HCT116 (cell line): Measurements from ENCODE around the gene STRA8. TPM values are rescaled to one million over a fixed set of nuclear protein-coding genes. Genes with fewer than 3 reads are reported as not detected.

Source experiments
- ATAC-seq: fragments of 200-7000 bp; cut with Tn5 transposase; 2 replicates; pipeline ENCODE4 v1.9.1; 2020; ENCODE audit warnings: mild to moderate bottlenecking, moderate library complexity
- BruUV-seq: library from RNA; stranded (reverse); fragments of 400-500 nt; replicated peaks from 2 replicates; lab custom pipeline; 2021; lab: Mats Ljungman, UMichigan
- CTCF ChIA-PET: fragments of 300-600 bp; sonication (Branson Sonifier 250); formaldehyde crosslinking; loops from one replicate; lab custom pipeline; 2021; ENCODE audit warnings: antibody characterized with exemption; lab: Charles Lee
- POLR2A ChIA-PET: fragments of 300-600, 350-600 bp; sonication (Branson Sonifier 250); formaldehyde crosslinking; loops from one replicate; lab custom pipeline; 2021; ENCODE audit warnings: antibody characterized with exemption; lab: Charles Lee
- RAD21 ChIA-PET, 2 experiments: fragments of 300-600 bp; sonication (Branson Sonifier 250); formaldehyde crosslinking; loops; one replicate each; lab custom pipeline; 2023; ENCODE audit warnings: low total read pairs in 2 of 2; ENCODE audit not compliant: uncharacterized antibody in 2 of 2, unreplicated experiment in 2 of 2, low non-redundant PET in 1 of 2; lab: Charles Lee
- DNase-seq: peaks from one replicate; pipeline ENCODE4 v3.0.0-alpha.2; 2010; ENCODE audit warnings: low read depth, low spot score
- H2AFZ ChIP-seq: fragments of 200-600 bp; shearing (Covaris generic), sonication (generic); 2 replicates; pipeline ENCODE4 v1.6.1; 2017; ENCODE audit warnings: low read depth, mixed run types, mixed read lengths, antibody characterized with exemption, low read length; ENCODE audit not compliant: poor library complexity, severe bottlenecking
- H3K27ac ChIP-seq: 2 replicates; pipeline ENCODE4 v1.5.1; 2012; ENCODE audit warnings: low read depth, low read length
- H3K27me3 ChIP-seq: fragments of 200-600 bp; sonication (generic); 2 replicates; pipeline ENCODE4 v1.6.1; 2016; ENCODE audit warnings: mixed run types, low read length, mixed read lengths; ENCODE audit not compliant: insufficient read depth
- H3K36me3 ChIP-seq, 2 experiments: fragments of 200-500 bp in 1 of 2; fragments of 200-600 bp in 1 of 2; sonication (Bioruptor generic) in 1 of 2; sonication (generic) in 1 of 2; 2 replicates each; pipeline versions ENCODE4 v1.5.1 to v1.6.1; 2014 to 2016; ENCODE audit warnings: low read length in 2 of 2, inconsistent platforms in 1 of 2, mixed read lengths in 1 of 2, mixed run types in 1 of 2; ENCODE audit not compliant: insufficient read depth in 2 of 2, control insufficient read depth in 1 of 2
- H3K4me1 ChIP-seq, 2 experiments: fragments of 200-600 bp in 1 of 2; sonication (generic) in 1 of 2; 2 replicates each; pipeline versions ENCODE4 v1.5.1 to v1.6.1; 2012 to 2017; ENCODE audit warnings: low read length in 2 of 2, inconsistent platforms in 1 of 2, mild to moderate bottlenecking in 1 of 2, mixed read lengths in 1 of 2, mixed run types in 1 of 2, moderate library complexity in 1 of 2; ENCODE audit not compliant: insufficient read depth in 2 of 2, control insufficient read depth in 1 of 2
- H3K4me2 ChIP-seq: fragments of 200-600 bp; sonication (generic); 2 replicates; pipeline ENCODE4 v1.6.1; 2017; ENCODE audit warnings: mixed run types, low read length, mixed read lengths
- H3K4me3 ChIP-seq, 2 experiments: fragments of 200-600 bp in 1 of 2; sonication (generic) in 1 of 2; replicated peaks in 1 of 2; 2 replicates each; pipeline ENCODE4 v1.5.1; 2011 to 2016; ENCODE audit warnings: low read length in 2 of 2, control low read depth in 1 of 2, low read depth in 1 of 2, mild to moderate bottlenecking in 1 of 2, mixed read lengths in 1 of 2, mixed run types in 1 of 2
- H3K79me2 ChIP-seq: fragments of 200-600 bp; sonication (generic); 2 replicates; pipeline ENCODE4 v1.6.1; 2017; ENCODE audit warnings: mild to moderate bottlenecking, mixed run types, low read length, moderate library complexity, mixed read lengths; ENCODE audit not compliant: insufficient read depth
- H3K9ac ChIP-seq: fragments of 200-600 bp; sonication (generic); 2 replicates; pipeline ENCODE4 v1.6.1; 2016; ENCODE audit warnings: low read length, mixed read lengths
- H3K9me2 ChIP-seq: fragments of 200-600 bp; sonication (generic), shearing (Covaris generic); 2 replicates; pipeline ENCODE4 v1.6.1; 2017; ENCODE audit warnings: mixed run types, mild to moderate bottlenecking, moderate library complexity; ENCODE audit not compliant: insufficient read depth
- H3K9me3 ChIP-seq, 2 experiments: fragments of 200-500 bp in 1 of 2; fragments of 200-600 bp in 1 of 2; sonication (Bioruptor generic) in 1 of 2; sonication (generic) in 1 of 2; 2 replicates each; pipeline ENCODE4 v1.6.1; 2014 to 2017; ENCODE audit warnings: low read length in 2 of 2, mixed read lengths in 2 of 2, inconsistent platforms in 1 of 2, low read depth in 1 of 2, mild to moderate bottlenecking in 1 of 2, mixed run types in 1 of 2, moderate library complexity in 1 of 2; ENCODE audit not compliant: control insufficient read depth in 1 of 2, insufficient read depth in 1 of 2
- H4K20me1 ChIP-seq: fragments of 200-600 bp; sonication (generic), shearing (Covaris generic); 2 replicates; pipeline ENCODE4 v1.6.1; 2017; ENCODE audit warnings: mixed run types, mild to moderate bottlenecking, moderate library complexity; ENCODE audit not compliant: insufficient read depth
- CBX3 ChIP-seq: IDR thresholded peaks from 2 replicates; pipeline ENCODE4 v1.6.1; 2012; ENCODE audit warnings: low read depth
- CEBPB ChIP-seq: IDR thresholded peaks from 2 replicates; pipeline ENCODE4 v1.6.1; 2012; ENCODE audit warnings: low read depth
- EGR1 ChIP-seq: IDR thresholded peaks from 2 replicates; pipeline ENCODE4 v1.6.1; 2012; ENCODE audit warnings: low read depth
- ELF1 ChIP-seq: IDR thresholded peaks from 2 replicates; pipeline ENCODE4 v1.6.1; 2012; ENCODE audit warnings: low read depth, borderline replicate concordance
- EZH2phosphoT487 ChIP-seq: fragments of 200-600 bp; IDR thresholded peaks from 2 replicates; pipeline ENCODE4 v1.6.1; 2018; ENCODE audit warnings: antibody characterized with exemption, borderline replicate concordance
- FOSL1 ChIP-seq: IDR thresholded peaks from 2 replicates; pipeline ENCODE4 v1.6.1; 2012; ENCODE audit warnings: low read depth
- JUND ChIP-seq: IDR thresholded peaks from 2 replicates; pipeline ENCODE4 v1.6.1; 2012
- POLR2A ChIP-seq: IDR thresholded peaks from 2 replicates; pipeline ENCODE4 v1.7.0; 2011; ENCODE audit warnings: borderline replicate concordance; ENCODE audit not compliant: insufficient read depth, insufficient read length; ENCODE audit errors: extremely low read depth
- POLR2AphosphoS5 ChIP-seq: IDR thresholded peaks from 2 replicates; pipeline ENCODE4 v1.6.1; 2011; ENCODE audit warnings: mild to moderate bottlenecking, low read depth, low read length, moderate library complexity
- RAD21 ChIP-seq: IDR thresholded peaks from 2 replicates; pipeline ENCODE4 v1.6.1; 2012; ENCODE audit warnings: low read depth, mild to moderate bottlenecking
- SP1 ChIP-seq: IDR thresholded peaks from 2 replicates; pipeline ENCODE4 v1.6.1; 2012; ENCODE audit warnings: low read depth
- SRF ChIP-seq: IDR thresholded peaks from 2 replicates; pipeline ENCODE4 v1.6.1; 2012; ENCODE audit warnings: low read depth
- TCF7L2 ChIP-seq: IDR thresholded peaks from 2 replicates; pipeline ENCODE4 v1.7.0; 2011; ENCODE audit warnings: borderline replicate concordance, inconsistent platforms; ENCODE audit not compliant: insufficient read depth, insufficient read length; ENCODE audit errors: extremely low read depth
- YY1 ChIP-seq: IDR thresholded peaks from 2 replicates; pipeline ENCODE4 v1.6.1; 2011; ENCODE audit warnings: low read length, low read depth, moderate library complexity, mild to moderate bottlenecking; ENCODE audit not compliant: insufficient replicate concordance; ENCODE audit errors: extremely low read depth
- intact Hi-C: fragments of 100-400 bp; cut with micrococcal nuclease; formaldehyde crosslinking; loops from 2 replicates; pipeline ENCODE4 v1.10.0; 2022
- total RNA-seq: library from RNA; stranded (reverse); gene quantifications from one replicate; pipeline ENCODE4 v1.2.1, GENCODE V29; 2021; ENCODE audit not compliant: unreplicated experiment
- TF ChIP-seq, protein P1 (sequence below): IDR thresholded peaks from 2 replicates; pipeline ENCODE4 v1.6.1; 2012
- TF ChIP-seq, protein P2 (sequence below), 3 experiments: fragments of 200-600 bp in 1 of 3; sonication (generic) in 1 of 3; IDR thresholded peaks in 2 of 3; conservative IDR thresholded peaks in 1 of 3; 2 replicates each; pipeline ENCODE4 v1.5.1; 2012 to 2017; ENCODE audit warnings: low read depth in 2 of 3, low read length in 2 of 3, antibody characterized with exemption in 1 of 3, borderline replicate concordance in 1 of 3, control low read depth in 1 of 3, mild to moderate bottlenecking in 1 of 3, mixed read lengths in 1 of 3, mixed run types in 1 of 3, moderate library complexity in 1 of 3; ENCODE audit not compliant: insufficient read depth in 1 of 3
- TF ChIP-seq, protein P3 (sequence below): IDR thresholded peaks from 2 replicates; pipeline ENCODE4 v1.6.1; 2012; ENCODE audit warnings: low read depth

The STRA8 gene
- total RNA-seq, 1 experiment from 2014 or later = not detected

DNA sequence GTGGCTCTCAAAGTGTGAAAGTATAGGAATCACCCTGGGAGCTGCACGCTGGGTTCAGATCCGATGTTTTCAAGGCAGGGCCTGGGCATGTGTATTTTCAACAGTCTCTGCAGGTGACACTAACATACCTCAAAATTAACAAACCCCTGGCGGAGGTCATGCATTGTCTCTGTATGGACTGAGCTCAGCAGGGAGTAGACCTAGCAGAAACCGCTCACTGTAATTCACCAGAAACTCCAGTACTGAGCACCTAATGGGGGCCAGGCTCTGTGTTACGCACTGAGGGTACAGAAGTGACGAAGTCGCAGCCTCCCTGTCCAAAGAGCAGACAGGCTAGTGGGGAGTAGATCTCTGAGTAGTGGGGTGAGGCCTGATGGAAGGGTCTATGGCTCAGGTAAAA lies 5.6 kb downstream of the STRA8 start:
- Histone ChIP-seq H3K9me2 (no peaks in the 10 kb centered on the region), H3K27ac (no peak overlapping the region), H3K9me3 (no peaks in the 10 kb centered on the region), H4K20me1 (no peaks in the 10 kb centered on the region), H2AFZ (no peak overlapping the region), H3K36me3 (no peaks in the 10 kb centered on the region), H3K4me1 (peaks cover 0 to 7% of the 10 kb centered on the region in 2 experiments; a peak in 1 of 4 replicates), H3K9ac (no peak overlapping the region), H3K79me2 (no peaks in the 10 kb centered on the region), H3K4me3 (no peak overlapping the region), H3K4me2 (no peak overlapping the region), H3K27me3 (no peaks in the 10 kb centered on the region)
- POLR2A ChIA-PET = no interaction called here
- no peak for DNase-seq
- intact Hi-C loops = no loop called here
- TF ChIP-seq ELF1 (no peak), POLR2A (no peak), TCF7L2 (no peak), EGR1 (no peak)
- no peak for ATAC-seq
- CTCF ChIA-PET = no interaction called here
- RAD21 ChIA-PET = no interaction called here
- no TSS peak for BruUV-seq

DNA sequence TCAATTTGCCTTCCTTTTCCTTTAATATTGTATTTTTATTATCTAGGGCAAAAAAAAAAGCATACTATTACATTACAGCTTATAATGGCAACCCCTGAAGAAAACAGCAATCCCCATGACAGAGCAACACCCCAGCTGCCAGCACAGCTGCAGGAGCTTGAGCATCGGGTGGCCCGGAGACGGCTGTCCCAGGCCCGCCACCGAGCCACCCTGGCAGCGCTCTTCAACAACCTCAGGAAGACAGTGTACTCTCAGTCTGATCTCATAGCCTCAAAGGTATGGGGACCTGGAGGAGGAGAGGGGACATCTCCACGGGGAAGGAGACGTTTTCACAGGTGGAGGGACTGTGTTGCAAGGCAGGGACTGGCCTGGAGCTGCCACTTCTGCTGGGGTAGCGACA lies 6.8 kb downstream of the STRA8 start:
- intact Hi-C loops = no loop called here
- ChIA-PET POLR2A (no interaction called here), CTCF (no interaction called here)
- no peak for TF ChIP-seq YY1
- TF ChIP-seq FOSL1 = no peak
- TF ChIP-seq ELF1 = no peak
- no peak for TF ChIP-seq POLR2A
- TF ChIP-seq EGR1 = no peak
- no peak for TF ChIP-seq CEBPB
- TF ChIP-seq, protein P1, sequence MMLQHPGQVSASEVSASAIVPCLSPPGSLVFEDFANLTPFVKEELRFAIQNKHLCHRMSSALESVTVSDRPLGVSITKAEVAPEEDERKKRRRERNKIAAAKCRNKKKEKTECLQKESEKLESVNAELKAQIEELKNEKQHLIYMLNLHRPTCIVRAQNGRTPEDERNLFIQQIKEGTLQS = no peak
- TF ChIP-seq, protein P2, sequence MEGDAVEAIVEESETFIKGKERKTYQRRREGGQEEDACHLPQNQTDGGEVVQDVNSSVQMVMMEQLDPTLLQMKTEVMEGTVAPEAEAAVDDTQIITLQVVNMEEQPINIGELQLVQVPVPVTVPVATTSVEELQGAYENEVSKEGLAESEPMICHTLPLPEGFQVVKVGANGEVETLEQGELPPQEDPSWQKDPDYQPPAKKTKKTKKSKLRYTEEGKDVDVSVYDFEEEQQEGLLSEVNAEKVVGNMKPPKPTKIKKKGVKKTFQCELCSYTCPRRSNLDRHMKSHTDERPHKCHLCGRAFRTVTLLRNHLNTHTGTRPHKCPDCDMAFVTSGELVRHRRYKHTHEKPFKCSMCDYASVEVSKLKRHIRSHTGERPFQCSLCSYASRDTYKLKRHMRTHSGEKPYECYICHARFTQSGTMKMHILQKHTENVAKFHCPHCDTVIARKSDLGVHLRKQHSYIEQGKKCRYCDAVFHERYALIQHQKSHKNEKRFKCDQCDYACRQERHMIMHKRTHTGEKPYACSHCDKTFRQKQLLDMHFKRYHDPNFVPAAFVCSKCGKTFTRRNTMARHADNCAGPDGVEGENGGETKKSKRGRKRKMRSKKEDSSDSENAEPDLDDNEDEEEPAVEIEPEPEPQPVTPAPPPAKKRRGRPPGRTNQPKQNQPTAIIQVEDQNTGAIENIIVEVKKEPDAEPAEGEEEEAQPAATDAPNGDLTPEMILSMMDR (IDR thresholded peaks at IDR 0.05 in 2 of 3, conservative IDR thresholded peaks at IDR 0.05 in 1 of 3; ENCODE audit: borderline replicate concordance in 1 of 3, insufficient read depth in 1 of 3, low read depth in 2 of 3, low read length in 2 of 3) = no peak
- no peak for TF ChIP-seq POLR2AphosphoS5
- TF ChIP-seq CBX3 = no peak
- TF ChIP-seq EZH2phosphoT487 = no peak
- no peak for TF ChIP-seq JUND
- TF ChIP-seq SP1 = no peak
- TF ChIP-seq, protein P3, sequence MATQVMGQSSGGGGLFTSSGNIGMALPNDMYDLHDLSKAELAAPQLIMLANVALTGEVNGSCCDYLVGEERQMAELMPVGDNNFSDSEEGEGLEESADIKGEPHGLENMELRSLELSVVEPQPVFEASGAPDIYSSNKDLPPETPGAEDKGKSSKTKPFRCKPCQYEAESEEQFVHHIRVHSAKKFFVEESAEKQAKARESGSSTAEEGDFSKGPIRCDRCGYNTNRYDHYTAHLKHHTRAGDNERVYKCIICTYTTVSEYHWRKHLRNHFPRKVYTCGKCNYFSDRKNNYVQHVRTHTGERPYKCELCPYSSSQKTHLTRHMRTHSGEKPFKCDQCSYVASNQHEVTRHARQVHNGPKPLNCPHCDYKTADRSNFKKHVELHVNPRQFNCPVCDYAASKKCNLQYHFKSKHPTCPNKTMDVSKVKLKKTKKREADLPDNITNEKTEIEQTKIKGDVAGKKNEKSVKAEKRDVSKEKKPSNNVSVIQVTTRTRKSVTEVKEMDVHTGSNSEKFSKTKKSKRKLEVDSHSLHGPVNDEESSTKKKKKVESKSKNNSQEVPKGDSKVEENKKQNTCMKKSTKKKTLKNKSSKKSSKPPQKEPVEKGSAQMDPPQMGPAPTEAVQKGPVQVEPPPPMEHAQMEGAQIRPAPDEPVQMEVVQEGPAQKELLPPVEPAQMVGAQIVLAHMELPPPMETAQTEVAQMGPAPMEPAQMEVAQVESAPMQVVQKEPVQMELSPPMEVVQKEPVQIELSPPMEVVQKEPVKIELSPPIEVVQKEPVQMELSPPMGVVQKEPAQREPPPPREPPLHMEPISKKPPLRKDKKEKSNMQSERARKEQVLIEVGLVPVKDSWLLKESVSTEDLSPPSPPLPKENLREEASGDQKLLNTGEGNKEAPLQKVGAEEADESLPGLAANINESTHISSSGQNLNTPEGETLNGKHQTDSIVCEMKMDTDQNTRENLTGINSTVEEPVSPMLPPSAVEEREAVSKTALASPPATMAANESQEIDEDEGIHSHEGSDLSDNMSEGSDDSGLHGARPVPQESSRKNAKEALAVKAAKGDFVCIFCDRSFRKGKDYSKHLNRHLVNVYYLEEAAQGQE = no peak
- TF ChIP-seq RAD21 = no peak
- TF ChIP-seq SRF = no peak

More for the DNA sequence above, 6.8 kb downstream of the STRA8 start:
- Histone ChIP-seq H3K9me3 (no peaks in the 10 kb centered on the region), H3K36me3 (no peaks in the 10 kb centered on the region), H3K27me3 (no peaks in the 10 kb centered on the region), H3K27ac (no peak overlapping the region), H3K9me2 (no peaks in the 10 kb centered on the region), H4K20me1 (no peaks in the 10 kb centered on the region), H3K4me3 (no peak overlapping the region), H3K79me2 (no peaks in the 10 kb centered on the region), H2AFZ (no peak overlapping the region), H3K4me1 (peaks cover 0 to 7% of the 10 kb centered on the region in 2 experiments; a peak in 1 of 4 replicates), H3K4me2 (no peak overlapping the region), H3K9ac (no peak overlapping the region)
- RAD21 ChIA-PET = no interaction called here
- ATAC-seq = no peak
- no TSS peak for BruUV-seq
- DNase-seq = no peak
